ENCODE results near the gene LRRN2.

Gene LRRN2

GRCh38 chr1:204650911-204651570 is 34.5 kb downstream of the LRRN2 start:
- no peaks in the 10 kb centered on the region for H3K9me3 Mint-ChIP-seq
- H3K27ac Mint-ChIP-seq = peak overlapping the region in 1 of 3 experiments; percentile 30
- TF ChIP-seq, protein P1, sequence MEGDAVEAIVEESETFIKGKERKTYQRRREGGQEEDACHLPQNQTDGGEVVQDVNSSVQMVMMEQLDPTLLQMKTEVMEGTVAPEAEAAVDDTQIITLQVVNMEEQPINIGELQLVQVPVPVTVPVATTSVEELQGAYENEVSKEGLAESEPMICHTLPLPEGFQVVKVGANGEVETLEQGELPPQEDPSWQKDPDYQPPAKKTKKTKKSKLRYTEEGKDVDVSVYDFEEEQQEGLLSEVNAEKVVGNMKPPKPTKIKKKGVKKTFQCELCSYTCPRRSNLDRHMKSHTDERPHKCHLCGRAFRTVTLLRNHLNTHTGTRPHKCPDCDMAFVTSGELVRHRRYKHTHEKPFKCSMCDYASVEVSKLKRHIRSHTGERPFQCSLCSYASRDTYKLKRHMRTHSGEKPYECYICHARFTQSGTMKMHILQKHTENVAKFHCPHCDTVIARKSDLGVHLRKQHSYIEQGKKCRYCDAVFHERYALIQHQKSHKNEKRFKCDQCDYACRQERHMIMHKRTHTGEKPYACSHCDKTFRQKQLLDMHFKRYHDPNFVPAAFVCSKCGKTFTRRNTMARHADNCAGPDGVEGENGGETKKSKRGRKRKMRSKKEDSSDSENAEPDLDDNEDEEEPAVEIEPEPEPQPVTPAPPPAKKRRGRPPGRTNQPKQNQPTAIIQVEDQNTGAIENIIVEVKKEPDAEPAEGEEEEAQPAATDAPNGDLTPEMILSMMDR (IDR thresholded peaks at IDR 0.05; ENCODE audit: unreplicated experiment in 3 of 3) = no peak
- H3K4me1 Mint-ChIP-seq = peaks cover 10% of the 10 kb centered on the region
- peaks cover 48% of the 10 kb centered on the region for H3K27me3 Mint-ChIP-seq (ENCODE audit: low read depth)
- no peaks in the 10 kb centered on the region for H3K36me3 Mint-ChIP-seq (ENCODE audit: low read depth)
- H3K4me3 Mint-ChIP-seq = no peak overlapping the region

- TF ChIP-seq, protein P1 (IDR thresholded peaks at IDR 0.05; ENCODE audit: unreplicated experiment in 3 of 3) = no peak
- peaks cover 10% of the 10 kb centered on the region for H3K4me1 Mint-ChIP-seq
- no peaks in the 10 kb centered on the region for H3K36me3 Mint-ChIP-seq (ENCODE audit: low read depth)
- no peaks in the 10 kb centered on the region for H3K9me3 Mint-ChIP-seq
- H3K4me3 Mint-ChIP-seq = no peak overlapping the region
- H3K27ac Mint-ChIP-seq = no peak overlapping the region
- peaks cover 50% of the 10 kb centered on the region for H3K27me3 Mint-ChIP-seq (ENCODE audit: low read depth)
These were observed 35.6 kb downstream of the LRRN2 start for GRCh38 chr1:204649721-204650521.

DNA sequence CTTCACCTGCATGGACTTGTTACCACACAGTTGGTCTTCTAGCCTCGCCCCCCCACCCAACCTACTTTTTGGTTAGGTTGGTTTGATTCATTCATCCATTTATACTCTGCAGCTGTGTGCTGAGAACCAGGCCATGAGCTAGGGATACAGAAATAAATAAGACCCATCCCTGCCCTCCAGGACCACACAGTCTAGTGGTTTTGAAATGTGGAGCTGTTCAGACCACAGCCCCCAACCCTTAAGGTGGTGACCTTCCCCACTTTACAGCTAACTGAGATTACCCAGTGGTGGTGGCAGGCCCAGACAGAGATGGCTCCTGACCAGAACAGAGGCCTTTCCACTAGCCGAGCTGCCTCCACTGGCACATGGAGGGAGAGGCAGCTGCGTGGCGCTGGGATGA is 37.0 kb downstream of the LRRN2 start:
- Mint-ChIP-seq H3K36me3 (ENCODE audit: low read depth) (no peaks in the 10 kb centered on the region), H3K9me3 (no peaks in the 10 kb centered on the region), H3K27me3 (ENCODE audit: low read depth) (peaks cover 57% of the 10 kb centered on the region), H3K4me3 (no peak overlapping the region), H3K4me1 (peaks cover 10% of the 10 kb centered on the region), H3K27ac (no peak overlapping the region)
- TF ChIP-seq, protein P1 (IDR thresholded peaks at IDR 0.05; ENCODE audit: unreplicated experiment in 3 of 3) = no peak

- no peak overlapping the region for H3K27ac Mint-ChIP-seq
- H3K9me3 Mint-ChIP-seq = no peaks in the 10 kb centered on the region
- no peak overlapping the region for H3K4me3 Mint-ChIP-seq
- H3K36me3 Mint-ChIP-seq (ENCODE audit: low read depth) = no peaks in the 10 kb centered on the region
- TF ChIP-seq, protein P1 (IDR thresholded peaks at IDR 0.05; ENCODE audit: unreplicated experiment in 3 of 3) = no peak
- H3K27me3 Mint-ChIP-seq (ENCODE audit: low read depth) = peaks cover 54% of the 10 kb centered on the region
- peaks cover 10% of the 10 kb centered on the region for H3K4me1 Mint-ChIP-seq
These were observed 37.8 kb downstream of the LRRN2 start for GRCh38 chr1:204647805-204648153.

DNA sequence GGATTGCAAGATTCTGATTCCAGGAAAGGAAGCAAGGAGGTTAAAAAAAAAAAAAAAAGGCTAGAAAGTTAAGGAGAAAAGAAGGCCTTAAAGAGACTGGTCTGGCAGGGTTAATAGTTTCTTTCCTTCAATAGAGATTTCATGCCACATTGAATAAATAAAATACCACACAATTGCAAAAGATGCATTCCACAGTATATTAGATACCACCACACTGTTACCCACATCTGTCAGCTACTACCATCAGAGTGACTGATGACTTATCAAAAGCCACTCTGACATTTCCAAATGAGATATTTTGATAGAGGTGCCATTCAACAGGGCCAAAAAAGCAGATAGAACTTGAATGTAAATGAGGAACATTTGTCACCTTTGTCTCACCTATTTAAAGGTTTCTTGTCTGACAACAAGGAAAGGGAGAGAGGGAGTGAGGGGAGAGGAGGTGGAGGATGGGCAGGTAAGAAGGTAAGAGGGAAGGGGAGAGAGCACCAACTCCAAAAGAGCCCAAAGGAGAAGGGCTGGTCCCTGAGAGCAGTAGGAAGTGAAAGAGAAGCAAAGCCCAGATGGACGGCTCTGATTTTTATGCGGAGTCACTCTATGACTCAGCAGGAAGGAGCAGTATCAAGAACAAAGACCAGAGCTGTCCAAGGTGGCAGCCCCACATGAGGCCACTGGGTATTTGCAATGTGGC is 38.3 kb downstream of the LRRN2 start:
- TF ChIP-seq, protein P1 (IDR thresholded peaks at IDR 0.05; ENCODE audit: unreplicated experiment in 3 of 3) = no peak
- Mint-ChIP-seq H3K27me3 (ENCODE audit: low read depth) (peaks cover 48% of the 10 kb centered on the region), H3K4me3 (no peak overlapping the region), H3K4me1 (peaks cover 10% of the 10 kb centered on the region), H3K27ac (no peak overlapping the region), H3K9me3 (no peaks in the 10 kb centered on the region), H3K36me3 (ENCODE audit: low read depth) (no peaks in the 10 kb centered on the region)

All from nephron (organoid).